MG63 (cell line): Measurements from ENCODE around the gene CCR7. TPM values are rescaled to one million over a fixed set of nuclear protein-coding genes. Genes with fewer than 3 reads are reported as not detected.
"Not testable (repeated sequence)": the region's sequence is repeated elsewhere in the genome, so short reads cannot be mapped to it uniquely, and the experiment has no call there.

ENCODE experiments used
- DNase-seq: peaks from one replicate; pipeline ENCODE4 v3.0.0-alpha.2; 2020
- H3K27me3 ChIP-seq: fragments of 250-450 bp; sonication (Bioruptor Pico); 2 replicates; pipeline ENCODE4 v1.5.1; 2020; ENCODE audit warnings: mild to moderate bottlenecking, moderate library complexity
- H3K36me3 ChIP-seq: fragments of 250-450 bp; sonication (Bioruptor Pico); 2 replicates; pipeline ENCODE4 v1.5.1; 2020; ENCODE audit warnings: mild to moderate bottlenecking, moderate library complexity
- H3K4me3 ChIP-seq: fragments of 250-450 bp; sonication (Bioruptor Pico); 2 replicates; pipeline ENCODE4 v1.5.1; 2020; ENCODE audit warnings: mild to moderate bottlenecking, moderate library complexity
- H3K9me3 ChIP-seq: fragments of 250-450 bp; sonication (Bioruptor Pico); 2 replicates; pipeline ENCODE4 v1.5.1; 2020; ENCODE audit warnings: mild to moderate bottlenecking, moderate library complexity
- total RNA-seq: library from RNA; depleted of rRNA; stranded (reverse); fragments of >200 nt; shearing (Covaris generic); gene quantifications from 2 replicates; pipeline ENCODE4 v1.2.3, GENCODE V29; 2014; ENCODE audit warnings: low replicate concordance

CCR7 gene
- total RNA-seq, 1 experiment from 2014 or later: not detected

- H3K27me3 ChIP-seq: no peaks in the 10 kb centered on the region
- H3K36me3 ChIP-seq: no peaks in the 10 kb centered on the region
- no peak for DNase-seq
- H3K4me3 ChIP-seq: no peak overlapping the region
- H3K9me3 ChIP-seq: no peaks in the 10 kb centered on the region
These were observed 33.6 kb upstream of the CCR7 start for GRCh38 chr17:40598619-40599467.

- Histone ChIP-seq H3K4me3 (no peak overlapping the region), H3K9me3 (no peaks in the 10 kb centered on the region), H3K36me3 (no peaks in the 10 kb centered on the region), H3K27me3 (no peaks in the 10 kb centered on the region)
- DNase-seq: no peak
These were observed 33.0 kb upstream of the CCR7 start for GRCh38 chr17:40598301-40598618.

- Histone ChIP-seq H3K36me3 (no peaks in the 10 kb centered on the region), H3K9me3 (no peaks in the 10 kb centered on the region), H3K27me3 (no peaks in the 10 kb centered on the region), H3K4me3 (no peak overlapping the region)
- no peak for DNase-seq
These were observed 32.5 kb upstream of the CCR7 start for GRCh38 chr17:40597556-40598300.

- H3K9me3 ChIP-seq: no peaks in the 10 kb centered on the region
- H3K36me3 ChIP-seq: no peaks in the 10 kb centered on the region
- no peak overlapping the region for H3K4me3 ChIP-seq
- no peak for DNase-seq
- no peaks in the 10 kb centered on the region for H3K27me3 ChIP-seq
These were observed 31.9 kb upstream of the CCR7 start for GRCh38 chr17:40597156-40597555.

- peak; percentile 19 for DNase-seq
- Histone ChIP-seq H3K36me3 (no peaks in the 10 kb centered on the region), H3K27me3 (no peaks in the 10 kb centered on the region), H3K9me3 (no peaks in the 10 kb centered on the region), H3K4me3 (no peak overlapping the region)
These were observed 31.1 kb upstream of the CCR7 start for GRCh38 chr17:40596261-40596919.

- DNase-seq: no peak
- H3K27me3 ChIP-seq: peaks cover 12% of the 10 kb centered on the region
These were observed 25.5 kb upstream of the CCR7 start for GRCh38 chr17:40590742-40591141.

GRCh38 chr17:40588552-40588951 is 23.3 kb upstream of the CCR7 start:
- no peak for DNase-seq
- no peak overlapping the region for H3K4me3 ChIP-seq

More at GRCh38 chr17:40590742-40591141, 25.5 kb upstream of the CCR7 start:
- Histone ChIP-seq H3K9me3 (no peaks in the 10 kb centered on the region), H3K36me3 (no peaks in the 10 kb centered on the region), H3K4me3 (no peak overlapping the region)

GRCh38 chr17:40586264-40586663 is 21.0 kb upstream of the CCR7 start:
- H3K9me3 ChIP-seq, H3K36me3 ChIP-seq, DNase-seq, H3K4me3 ChIP-seq: not testable (repeated sequence)
- peaks cover 25% of the 10 kb centered on the region for H3K27me3 ChIP-seq

More at GRCh38 chr17:40588552-40588951, 23.3 kb upstream of the CCR7 start:
- Histone ChIP-seq H3K27me3 (peaks cover 20% of the 10 kb centered on the region), H3K36me3 (no peaks in the 10 kb centered on the region), H3K9me3 (peaks cover 8% of the 10 kb centered on the region)

- not testable (repeated sequence) for H3K4me3 ChIP-seq, H3K9me3 ChIP-seq, DNase-seq, H3K36me3 ChIP-seq
- H3K27me3 ChIP-seq: peaks cover 22% of the 10 kb centered on the region
These were observed 19.7 kb upstream of the CCR7 start for GRCh38 chr17:40584950-40585349.

GRCh38 chr17:40582328-40582901 is 17.1 kb upstream of the CCR7 start:
- Histone ChIP-seq H3K9me3 (peaks cover 8% of the 10 kb centered on the region), H3K27me3 (peaks cover 18% of the 10 kb centered on the region), H3K36me3 (no peaks in the 10 kb centered on the region), H3K4me3 (no peak overlapping the region)
- DNase-seq: no peak

- H3K27me3 ChIP-seq: peaks cover 9% of the 10 kb centered on the region; the same call in 1 of the 2 replicates
- no peak overlapping the region for H3K4me3 ChIP-seq
- no peaks in the 10 kb centered on the region for H3K36me3 ChIP-seq
- H3K9me3 ChIP-seq: peaks cover 8% of the 10 kb centered on the region
- DNase-seq: no peak
These were observed 14.9 kb upstream of the CCR7 start for GRCh38 chr17:40580140-40580539.

- Histone ChIP-seq H3K27me3 (peaks cover 5% of the 10 kb centered on the region; the same call in 1 of the 2 replicates), H3K9me3 (peaks cover 3% of the 10 kb centered on the region), H3K36me3 (no peaks in the 10 kb centered on the region), H3K4me3 (no peak overlapping the region)
- no peak for DNase-seq
These were observed 14.2 kb upstream of the CCR7 start for GRCh38 chr17:40579471-40579870.

GRCh38 chr17:40577611-40578065 is 12.4 kb upstream of the CCR7 start:
- Histone ChIP-seq H3K9me3 (peaks cover 8% of the 10 kb centered on the region), H3K36me3 (no peaks in the 10 kb centered on the region), H3K4me3 (no peak overlapping the region), H3K27me3 (peaks cover 5% of the 10 kb centered on the region; the same call in 1 of the 2 replicates)
- DNase-seq: no peak

GRCh38 chr17:40576113-40576740 is 11.0 kb upstream of the CCR7 start:
- Histone ChIP-seq H3K9me3 (peaks cover 16% of the 10 kb centered on the region), H3K4me3 (no peak overlapping the region), H3K27me3 (peaks cover 7% of the 10 kb centered on the region), H3K36me3 (no peaks in the 10 kb centered on the region)
- DNase-seq: no peak

- Histone ChIP-seq H3K4me3 (no peak overlapping the region), H3K9me3 (peaks cover 22% of the 10 kb centered on the region), H3K27me3 (peaks cover 14% of the 10 kb centered on the region), H3K36me3 (no peaks in the 10 kb centered on the region)
- no peak for DNase-seq
These were observed 9.0 kb upstream of the CCR7 start for GRCh38 chr17:40574292-40574691.

GRCh38 chr17:40572245-40572993 is 7.1 kb upstream of the CCR7 start:
- not testable (repeated sequence) for H3K4me3 ChIP-seq, H3K36me3 ChIP-seq, DNase-seq
- peaks cover 22% of the 10 kb centered on the region for H3K9me3 ChIP-seq
- peaks cover 19% of the 10 kb centered on the region for H3K27me3 ChIP-seq
